GM12873 (cell line): Measurements from ENCODE around the gene FBXL20.

Source experiments
- CTCF ChIP-seq: IDR thresholded peaks from 2 replicates; pipeline ENCODE4 v1.5.1; 2012; ENCODE audit warnings: low read depth, mild to moderate bottlenecking, moderate library complexity, low read length, control low read depth; ENCODE audit not compliant: insufficient read depth; ENCODE audit errors: missing control alignments

FBXL20 gene

GRCh38 chr17:39251997-39252396 is 149.4 kb downstream of the FBXL20 start:
- TF ChIP-seq CTCF: no peak

- no peak for TF ChIP-seq CTCF
Measured at GRCh38 chr17:39246274-39246673, 155.2 kb downstream of the FBXL20 start.

- peak; percentile 96 for TF ChIP-seq CTCF
Measured at GRCh38 chr17:39244600-39245570, 156.5 kb downstream of the FBXL20 start.

GRCh38 chr17:39244016-39244599 is 157.3 kb downstream of the FBXL20 start:
- TF ChIP-seq CTCF: no peak

- no peak for TF ChIP-seq CTCF
Measured at GRCh38 chr17:39243155-39243554, 158.3 kb downstream of the FBXL20 start.

GRCh38 chr17:39240631-39241030 is 160.8 kb downstream of the FBXL20 start:
- no peak for TF ChIP-seq CTCF

GRCh38 chr17:39239640-39240314 is 161.6 kb downstream of the FBXL20 start:
- peak; percentile 89 for TF ChIP-seq CTCF
